ENCODE measurements around the gene DAO. TPM values are rescaled to one million over a fixed set of nuclear protein-coding genes. Genes with fewer than 3 reads are reported as not detected.

The DAO gene
- total RNA-seq, 1 experiment from 2014 or later: not detected

DNA sequence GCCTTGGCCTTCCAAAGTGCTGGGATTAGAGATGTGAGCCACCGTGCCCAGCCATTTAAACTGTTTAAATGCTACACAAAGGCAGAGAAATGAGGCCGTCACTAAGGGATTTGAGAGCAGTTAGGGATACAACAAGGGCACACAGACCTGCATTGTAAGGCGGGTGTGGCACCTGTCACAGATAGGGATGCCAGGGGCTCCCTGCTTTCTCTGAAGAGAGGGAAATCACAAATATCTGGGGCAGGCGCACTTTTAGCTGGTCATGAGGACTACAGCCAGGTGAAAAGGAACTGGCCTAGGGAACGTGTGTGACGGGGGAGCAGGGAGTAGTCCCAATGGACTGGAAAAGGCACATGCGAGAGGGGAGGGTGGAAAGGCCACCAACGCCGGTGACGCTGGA is 32.2 kb upstream of the DAO start:
- H3K79me2 ChIP-seq (ENCODE audit: insufficient read depth, low read length): no peaks in the 10 kb centered on the region; the same call in 1 of the 2 replicates
- H3K27ac Mint-ChIP-seq: peak overlapping the region in 1 of 3 experiments; percentile 68; a peak in 1 of 7 replicates
- no peak overlapping the region for H2BK20ac ChIP-seq (ENCODE audit: low read depth, low read length, poor library complexity, severe bottlenecking)
- no peak overlapping the region for H3K23ac ChIP-seq (ENCODE audit: insufficient read length, low read depth, low read length)
- H3K9ac ChIP-seq (ENCODE audit: extremely low read depth, insufficient read length, low read length): no peak overlapping the region
- no peak overlapping the region for H3K4me2 ChIP-seq (ENCODE audit: insufficient read depth, insufficient read length, low read length)
- no peaks in the 10 kb centered on the region for H3K79me1 ChIP-seq (ENCODE audit: insufficient read depth, low read depth, low read length, poor library complexity, severe bottlenecking)
- H3T11ph ChIP-seq (ENCODE audit: low read length): no peak overlapping the region
- no peaks in the 10 kb centered on the region for H4K20me1 ChIP-seq (ENCODE audit: control insufficient read depth, insufficient read depth, insufficient read length)
- H3K56ac ChIP-seq (ENCODE audit: insufficient read length, low read depth, low read length): no peak overlapping the region
- peaks cover 44 to 64% (median 52%) of the 10 kb centered on the region in 3 experiments for H3K36me3 Mint-ChIP-seq (ENCODE audit: insufficient read depth in 1 of 3, low read depth in 3 of 3)
- H3K9me3 ChIP-seq (ENCODE audit: control insufficient read depth, low read depth, low read length): no peaks in the 10 kb centered on the region
- H3K4me1 ChIP-seq (ENCODE audit: insufficient read depth, low read length): no peaks in the 10 kb centered on the region
- no peak overlapping the region for H2BK120ac ChIP-seq (ENCODE audit: low read depth, low read length, poor library complexity, severe bottlenecking)
- H2AFZ ChIP-seq (ENCODE audit: low read length): no peak overlapping the region
- H3K27ac ChIP-seq (ENCODE audit: insufficient read length, low read depth, low read length): no peak overlapping the region
- H3K27me3 ChIP-seq (ENCODE audit: insufficient read depth, low read length): no peaks in the 10 kb centered on the region
- no peak overlapping the region for H3K18ac ChIP-seq (ENCODE audit: insufficient read length, low read depth, low read length)
- no peak overlapping the region for H2BK12ac ChIP-seq (ENCODE audit: insufficient read length, low read depth, low read length)
- no CpG with 5 or more reads among the region's 10 CpGs for WGBS (ENCODE audit: extremely low coverage, insufficient read length, low lambda C conversion rate)
- H4K8ac ChIP-seq (replicated peaks; ENCODE audit: insufficient read length, low read depth, low read length): no peak overlapping the region
- H3K14ac ChIP-seq (ENCODE audit: insufficient read depth, low read length): no peak overlapping the region
- H3K27me3 Mint-ChIP-seq (ENCODE audit: low read depth): no peaks in the 10 kb centered on the region
- no peak overlapping the region for H2BK5ac ChIP-seq (ENCODE audit: insufficient read length, low read length)
- no peak overlapping the region for H4K5ac ChIP-seq (ENCODE audit: insufficient read length, low read depth, low read length)
- no peak for DNase-seq
- H2BK15ac ChIP-seq (ENCODE audit: low read depth, low read length): no peak overlapping the region
- TF ChIP-seq, protein P1, sequence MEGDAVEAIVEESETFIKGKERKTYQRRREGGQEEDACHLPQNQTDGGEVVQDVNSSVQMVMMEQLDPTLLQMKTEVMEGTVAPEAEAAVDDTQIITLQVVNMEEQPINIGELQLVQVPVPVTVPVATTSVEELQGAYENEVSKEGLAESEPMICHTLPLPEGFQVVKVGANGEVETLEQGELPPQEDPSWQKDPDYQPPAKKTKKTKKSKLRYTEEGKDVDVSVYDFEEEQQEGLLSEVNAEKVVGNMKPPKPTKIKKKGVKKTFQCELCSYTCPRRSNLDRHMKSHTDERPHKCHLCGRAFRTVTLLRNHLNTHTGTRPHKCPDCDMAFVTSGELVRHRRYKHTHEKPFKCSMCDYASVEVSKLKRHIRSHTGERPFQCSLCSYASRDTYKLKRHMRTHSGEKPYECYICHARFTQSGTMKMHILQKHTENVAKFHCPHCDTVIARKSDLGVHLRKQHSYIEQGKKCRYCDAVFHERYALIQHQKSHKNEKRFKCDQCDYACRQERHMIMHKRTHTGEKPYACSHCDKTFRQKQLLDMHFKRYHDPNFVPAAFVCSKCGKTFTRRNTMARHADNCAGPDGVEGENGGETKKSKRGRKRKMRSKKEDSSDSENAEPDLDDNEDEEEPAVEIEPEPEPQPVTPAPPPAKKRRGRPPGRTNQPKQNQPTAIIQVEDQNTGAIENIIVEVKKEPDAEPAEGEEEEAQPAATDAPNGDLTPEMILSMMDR (conservative IDR thresholded peaks at IDR 0.05): no peak
- H3K4ac ChIP-seq (ENCODE audit: low read depth, low read length): no peak overlapping the region
- peaks cover 2 to 3% of the 10 kb centered on the region in 2 experiments; a peak in 2 of 4 replicates for H3K4me1 Mint-ChIP-seq
- no peak overlapping the region for H3K4me3 Mint-ChIP-seq
- H3K9me3 Mint-ChIP-seq: peaks cover 6 to 8% of the 10 kb centered on the region in 2 experiments; a peak in 4 of 5 replicates
- no peak overlapping the region for H4K91ac ChIP-seq (ENCODE audit: insufficient read length, low read depth, low read length)
- no peaks in the 10 kb centered on the region for H3K23me2 ChIP-seq (ENCODE audit: insufficient read length, low read depth, low read length, poor library complexity, severe bottlenecking)
- no peak overlapping the region for H2AK5ac ChIP-seq (ENCODE audit: insufficient read length, low read length)

All from H9 (cell line).